A549 (cell line): ENCODE measurements around the gene PGM2L1.

Experiments used
- BHLHE40 ChIP-seq: IDR thresholded peaks from 2 replicates; pipeline ENCODE4 v1.6.1; 2012; ENCODE audit warnings: low read depth, low read length, inconsistent platforms
- CTCF ChIP-seq: fragments of >200 bp; sonication (Bioruptor Twin); formaldehyde crosslinking; IDR thresholded peaks from 3 replicates; pipeline ENCODE4 v1.5.1; 2016
- NFE2L2 ChIP-seq: fragments of 150-350 bp; conservative IDR thresholded peaks from 2 replicates; pipeline ENCODE4 v1.6.1; 2014; ENCODE audit warnings: low read length
- ZNF302 ChIP-seq: fragments of 250-450 bp; sonication (Bioruptor Pico); IDR thresholded peaks from 2 replicates; pipeline ENCODE4 v1.9.0; 2021; ENCODE audit warnings: inconsistent platforms, mild to moderate bottlenecking, moderate library complexity

- TF ChIP-seq BHLHE40 (no peak), CTCF (no peak), NFE2L2 (no peak), ZNF302 (CRISPR knock-in tag) (no peak)
These were observed 40.8 kb downstream of the PGM2L1 start for GRCh38 chr11:74357449-74357848.
